Loucy (cell line): ENCODE results near the gene TTYH2.

Experiments
- H2AFZ ChIP-seq: fragments of 200-600 bp; sonication (generic); 2 replicates; pipeline ENCODE4 v1.6.0; 2016; ENCODE audit warnings: antibody characterized with exemption, mild to moderate bottlenecking, low read length, moderate library complexity
- H3F3A ChIP-seq: fragments of 200-600 bp; 2 replicates; pipeline ENCODE4 v1.6.0; 2016; ENCODE audit warnings: antibody characterized with exemption, low read depth, mild to moderate bottlenecking
- H3K27me3 ChIP-seq: fragments of 200-600 bp; sonication (generic); 2 replicates; pipeline ENCODE4 v1.6.1; 2014; ENCODE audit warnings: low read length, mild to moderate bottlenecking; ENCODE audit not compliant: insufficient read depth, poor library complexity, severe bottlenecking
- H3K36me3 ChIP-seq: fragments of 200-600 bp; sonication (generic); 2 replicates; pipeline ENCODE4 v1.6.1; 2016; ENCODE audit warnings: low read length; ENCODE audit not compliant: insufficient read depth
- H3K4me1 ChIP-seq: fragments of 200-600 bp; sonication (generic); 2 replicates; pipeline ENCODE4 v1.5.1; 2014; ENCODE audit warnings: low read length, mild to moderate bottlenecking; ENCODE audit not compliant: insufficient read depth, poor library complexity, severe bottlenecking
- H3K4me2 ChIP-seq: fragments of 200-600 bp; sonication (generic); 2 replicates; pipeline ENCODE4 v1.6.0; 2014; ENCODE audit warnings: antibody characterized with exemption, low read length, low read depth, mild to moderate bottlenecking; ENCODE audit not compliant: poor library complexity, severe bottlenecking
- H3K4me3 ChIP-seq: fragments of 200-600 bp; sonication (generic); 2 replicates; pipeline ENCODE4 v1.5.1; 2014; ENCODE audit warnings: low read length, mild to moderate bottlenecking, mixed read lengths; ENCODE audit not compliant: poor library complexity, severe bottlenecking
- H3K79me2 ChIP-seq: fragments of 200-600 bp; sonication (generic); 2 replicates; pipeline ENCODE4 v1.6.1; 2014; ENCODE audit warnings: low read length; ENCODE audit not compliant: insufficient read depth
- H3K9ac ChIP-seq: fragments of 200-600 bp; sonication (generic); 2 replicates; pipeline ENCODE4 v1.6.0; 2014; ENCODE audit warnings: mild to moderate bottlenecking, low read depth, low read length, moderate library complexity; ENCODE audit not compliant: poor library complexity, severe bottlenecking
- H3K9me2 ChIP-seq: fragments of 200-600 bp; sonication (generic); replicated peaks from 2 replicates; pipeline ENCODE4 v1.6.1; 2016; ENCODE audit warnings: low read depth, low read length, mixed read lengths
- H3K9me3 ChIP-seq: fragments of 200-600 bp; sonication (generic); 2 replicates; pipeline ENCODE4 v1.6.1; 2014; ENCODE audit warnings: mild to moderate bottlenecking, antibody characterized with exemption, low read length, low read depth; ENCODE audit not compliant: insufficient read depth
- H4K20me1 ChIP-seq: fragments of 200-600 bp; sonication (generic); 2 replicates; pipeline ENCODE4 v1.6.0; 2014; ENCODE audit warnings: antibody characterized with exemption, low read length, mild to moderate bottlenecking; ENCODE audit not compliant: insufficient read depth, poor library complexity, severe bottlenecking
- EZH2phosphoT487 ChIP-seq: fragments of 200-600 bp; IDR thresholded peaks from 2 replicates; pipeline ENCODE4 v1.6.1; 2018; ENCODE audit warnings: antibody characterized with exemption, mild to moderate bottlenecking, moderate library complexity, borderline replicate concordance
- TF ChIP-seq, protein P1 (sequence below): fragments of 200-600 bp; sonication (generic); conservative IDR thresholded peaks from 2 replicates; pipeline ENCODE4 v1.5.1; 2014; ENCODE audit warnings: mild to moderate bottlenecking, antibody characterized with exemption, low read length

Gene TTYH2

DNA sequence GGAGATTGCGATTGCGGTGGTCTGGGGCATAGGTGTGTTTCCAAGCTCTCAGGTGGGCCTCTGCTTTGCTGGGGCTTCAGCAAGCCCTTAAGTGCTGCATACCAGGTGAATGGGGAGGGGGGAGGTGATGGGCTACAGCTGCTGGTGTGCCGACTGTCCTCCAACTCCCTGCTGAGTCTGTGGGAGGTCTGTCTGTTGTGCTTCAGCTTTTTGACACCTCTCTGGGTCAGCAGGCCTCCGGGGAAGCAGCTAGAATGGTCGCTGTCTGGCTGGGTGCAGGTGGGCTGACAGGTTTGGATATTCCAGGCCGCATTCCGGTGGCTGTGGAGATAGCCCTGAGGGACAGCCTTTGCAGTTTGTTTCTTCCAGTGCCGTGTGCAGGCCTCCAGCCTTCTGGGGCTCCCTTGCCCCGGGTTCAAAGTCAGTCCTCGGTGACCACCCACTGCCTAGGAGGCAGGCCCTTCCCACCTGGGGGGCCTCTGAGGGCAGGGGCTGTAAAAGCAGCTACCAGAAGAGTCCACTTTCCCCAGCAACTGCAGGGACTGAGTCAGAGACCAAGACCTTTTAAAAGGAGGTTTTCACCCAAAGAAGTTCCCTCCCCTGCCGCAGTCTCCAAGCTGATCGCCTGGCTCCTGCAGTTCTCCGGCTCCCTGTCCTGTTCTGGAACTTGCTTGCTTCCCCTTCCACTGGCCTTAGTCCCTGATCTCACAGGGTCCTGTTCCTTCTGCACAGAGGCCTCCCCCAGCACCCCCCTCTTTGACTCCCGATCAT, 2.0 kb upstream of the TTYH2 start:
- H3K4me3 ChIP-seq: no peak overlapping the region
- H3K79me2 ChIP-seq: peaks cover 32% of the 10 kb centered on the region
- peaks cover 6% of the 10 kb centered on the region for H3K4me1 ChIP-seq
- peaks cover 11% of the 10 kb centered on the region; the same call in 1 of the 2 replicates for H3F3A ChIP-seq
- H3K4me2 ChIP-seq: no peak overlapping the region
- no peaks in the 10 kb centered on the region for H3K9me3 ChIP-seq
- H2AFZ ChIP-seq: no peak overlapping the region
- H3K36me3 ChIP-seq: peaks cover 41% of the 10 kb centered on the region; the same call in 1 of the 2 replicates
- H3K9ac ChIP-seq: no peak overlapping the region
- H3K27me3 ChIP-seq: no peaks in the 10 kb centered on the region
- H3K9me2 ChIP-seq: no peaks in the 10 kb centered on the region
- TF ChIP-seq, protein P1, sequence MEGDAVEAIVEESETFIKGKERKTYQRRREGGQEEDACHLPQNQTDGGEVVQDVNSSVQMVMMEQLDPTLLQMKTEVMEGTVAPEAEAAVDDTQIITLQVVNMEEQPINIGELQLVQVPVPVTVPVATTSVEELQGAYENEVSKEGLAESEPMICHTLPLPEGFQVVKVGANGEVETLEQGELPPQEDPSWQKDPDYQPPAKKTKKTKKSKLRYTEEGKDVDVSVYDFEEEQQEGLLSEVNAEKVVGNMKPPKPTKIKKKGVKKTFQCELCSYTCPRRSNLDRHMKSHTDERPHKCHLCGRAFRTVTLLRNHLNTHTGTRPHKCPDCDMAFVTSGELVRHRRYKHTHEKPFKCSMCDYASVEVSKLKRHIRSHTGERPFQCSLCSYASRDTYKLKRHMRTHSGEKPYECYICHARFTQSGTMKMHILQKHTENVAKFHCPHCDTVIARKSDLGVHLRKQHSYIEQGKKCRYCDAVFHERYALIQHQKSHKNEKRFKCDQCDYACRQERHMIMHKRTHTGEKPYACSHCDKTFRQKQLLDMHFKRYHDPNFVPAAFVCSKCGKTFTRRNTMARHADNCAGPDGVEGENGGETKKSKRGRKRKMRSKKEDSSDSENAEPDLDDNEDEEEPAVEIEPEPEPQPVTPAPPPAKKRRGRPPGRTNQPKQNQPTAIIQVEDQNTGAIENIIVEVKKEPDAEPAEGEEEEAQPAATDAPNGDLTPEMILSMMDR: no peak
- TF ChIP-seq EZH2phosphoT487: no peak
- H4K20me1 ChIP-seq: peaks cover 41% of the 10 kb centered on the region

DNA sequence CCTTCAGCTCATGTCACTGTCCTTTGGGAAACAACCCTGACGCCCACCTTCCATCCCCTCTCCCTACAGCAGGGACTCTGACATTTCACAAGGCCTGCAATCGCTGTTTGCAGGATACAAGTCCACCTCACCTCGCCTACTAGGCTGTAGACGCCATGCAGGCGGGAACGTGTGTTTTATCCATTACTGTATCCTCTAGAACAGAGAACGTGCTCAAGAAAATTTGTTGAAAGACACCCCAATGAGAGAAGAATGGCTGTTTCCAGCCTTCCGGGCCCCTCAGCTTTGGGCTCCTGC, 1.5 kb upstream of the TTYH2 start:
- Histone ChIP-seq H3F3A (peaks cover 11% of the 10 kb centered on the region; the same call in 1 of the 2 replicates), H3K36me3 (peaks cover 39% of the 10 kb centered on the region; the same call in 1 of the 2 replicates), H3K4me1 (peaks cover 5% of the 10 kb centered on the region), H3K79me2 (peaks cover 26% of the 10 kb centered on the region), H3K9me3 (no peaks in the 10 kb centered on the region), H2AFZ (no peak overlapping the region), H4K20me1 (peaks cover 35% of the 10 kb centered on the region), H3K4me2 (no peak overlapping the region), H3K27me3 (no peaks in the 10 kb centered on the region), H3K4me3 (no peak overlapping the region), H3K9ac (no peak overlapping the region), H3K9me2 (no peaks in the 10 kb centered on the region)
- TF ChIP-seq, protein P1: no peak
- no peak for TF ChIP-seq EZH2phosphoT487

DNA sequence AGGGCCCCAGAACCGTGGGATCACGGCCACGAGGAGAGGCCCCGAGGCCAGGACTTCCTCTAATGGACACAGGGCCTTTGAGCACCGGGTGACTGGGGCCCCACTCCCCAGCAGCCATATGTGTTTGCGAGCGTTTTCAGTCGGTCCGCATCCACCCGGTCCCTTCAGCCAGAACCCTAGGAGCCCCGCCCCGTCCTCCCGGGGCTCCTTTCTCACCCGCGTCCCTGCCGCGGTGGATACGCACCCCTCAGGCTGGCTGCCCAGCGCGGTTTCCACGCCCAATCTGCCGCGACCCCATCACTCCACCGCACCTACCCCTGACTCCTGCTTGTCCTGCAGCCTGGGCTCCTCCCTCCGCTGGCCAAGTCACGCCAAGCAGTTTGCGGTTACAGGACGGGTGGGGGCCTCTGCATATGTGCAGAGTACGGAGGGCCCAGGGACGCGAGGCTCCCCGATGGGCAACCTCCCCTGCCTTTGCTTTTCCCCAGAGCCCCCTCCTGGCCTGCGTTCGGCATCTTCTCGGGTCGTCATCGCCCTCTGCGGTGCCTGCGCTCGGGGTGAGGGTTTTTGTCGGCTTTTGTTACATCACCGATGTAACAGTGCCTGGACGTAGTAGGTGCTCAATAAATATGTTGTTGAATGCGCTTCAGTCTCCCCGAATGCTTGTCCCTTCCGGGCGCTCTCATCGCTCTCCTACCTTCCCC, 1.0 kb upstream of the TTYH2 start:
- Histone ChIP-seq H2AFZ (no peak overlapping the region), H3F3A (peaks cover 11% of the 10 kb centered on the region; the same call in 1 of the 2 replicates), H3K27me3 (no peaks in the 10 kb centered on the region), H3K9ac (no peak overlapping the region), H3K79me2 (peaks cover 21% of the 10 kb centered on the region), H4K20me1 (peaks cover 30% of the 10 kb centered on the region), H3K4me3 (no peak overlapping the region), H3K4me2 (no peak overlapping the region), H3K36me3 (peaks cover 39% of the 10 kb centered on the region; the same call in 1 of the 2 replicates), H3K9me2 (no peaks in the 10 kb centered on the region), H3K4me1 (no peaks in the 10 kb centered on the region), H3K9me3 (no peaks in the 10 kb centered on the region)
- TF ChIP-seq, protein P1: no peak
- no peak for TF ChIP-seq EZH2phosphoT487
